Stimulated activated effector memory CD8-positive, alpha-beta T cell treated with anti-CD3 and anti-CD28 coated beads, Interleukin-12 subunit alpha, Interleukin-12 subunit beta, amount 100 ng/mL, for 72 hours (primary cell): ENCODE measurements around the gene SMYD3.
"Not testable (repeated sequence)": the region's sequence is repeated elsewhere in the genome, so short reads cannot be mapped to it uniquely, and the experiment has no call there.

Experiments
- ATAC-seq: fragments of 150-1000 bp; cut with Tn5 transposase; 2 replicates; pipeline ENCODE4 v1.10.0; 2021
- DNase-seq, 2 donors: peaks; one replicate each; pipeline ENCODE4 v3.0.0; 2021 to 2022; ENCODE audit warnings: low spot score in 2 of 2
- H3K27ac Mint-ChIP-seq: one replicate; pipeline ENCODE4 v1.8.0; 2022; ENCODE audit warnings: mild to moderate bottlenecking, mixed read lengths
- H3K36me3 Mint-ChIP-seq: one replicate; pipeline ENCODE4 v1.8.0; 2022; ENCODE audit warnings: mild to moderate bottlenecking, mixed read lengths
- H3K4me1 Mint-ChIP-seq: one replicate; pipeline ENCODE4 v1.8.0; 2022; ENCODE audit warnings: mixed read lengths
- H3K4me3 Mint-ChIP-seq: one replicate; pipeline ENCODE4 v1.8.0; 2022; ENCODE audit warnings: mild to moderate bottlenecking, mixed read lengths
- H3K9me3 Mint-ChIP-seq: one replicate; pipeline ENCODE4 v1.8.0; 2022; ENCODE audit warnings: mixed read lengths

Gene SMYD3

DNA sequence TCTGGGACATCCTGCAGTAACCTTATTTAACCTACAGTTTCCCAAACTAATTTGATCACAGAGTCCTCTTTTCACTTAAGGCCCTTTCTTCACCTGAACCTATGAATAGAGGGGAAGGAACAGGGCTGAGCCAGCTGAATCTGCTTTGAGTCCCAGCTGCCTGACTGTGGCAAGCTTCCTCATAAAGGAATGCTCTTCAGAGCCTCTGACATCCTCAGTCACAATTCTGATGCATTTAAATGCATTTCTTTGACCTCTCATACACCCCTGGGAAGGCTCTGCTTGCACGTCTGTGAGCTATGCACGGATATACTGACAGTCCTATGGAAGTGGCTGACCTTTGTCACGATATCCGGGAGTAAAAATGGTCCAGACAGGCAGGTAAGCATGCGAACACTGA, 673.1 kb downstream of the SMYD3 start:
- Mint-ChIP-seq H3K36me3 (no peaks in the 10 kb centered on the region), H3K4me3 (no peak overlapping the region)

DNA sequence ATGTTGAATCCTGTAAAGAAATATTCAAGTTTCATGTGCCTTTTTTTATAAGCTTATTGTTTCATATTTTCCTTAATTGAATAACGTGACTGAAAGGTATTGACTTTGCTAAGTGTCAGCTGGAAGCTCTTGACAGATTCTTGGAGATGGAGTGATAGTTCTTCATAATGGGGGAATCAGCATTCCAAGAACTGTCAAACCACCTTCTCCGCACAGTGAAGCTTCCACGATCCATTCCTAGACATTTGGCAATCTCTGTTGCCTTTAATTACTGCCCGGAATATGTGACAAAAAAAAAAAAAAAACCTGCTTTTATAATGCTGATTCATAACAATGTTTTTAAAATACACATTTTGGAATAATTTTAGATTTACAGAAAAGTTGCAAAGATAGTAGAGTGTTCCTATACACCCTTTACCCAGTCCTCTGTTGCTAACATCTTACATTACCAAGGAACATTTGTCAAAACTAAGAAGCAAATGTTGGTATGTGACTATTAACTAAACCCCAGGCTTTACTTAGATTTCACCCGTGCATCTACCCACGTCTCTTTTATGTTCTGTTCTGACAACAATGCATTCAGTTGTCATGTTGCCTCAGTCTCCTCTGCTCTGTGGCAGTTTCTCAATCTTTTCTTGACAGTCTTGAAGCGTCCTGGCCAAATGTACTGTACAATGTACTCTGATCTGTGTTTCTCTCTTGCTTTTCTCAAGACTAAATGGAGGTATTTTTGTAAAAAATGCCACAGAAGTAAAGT, 674.1 kb downstream of the SMYD3 start:
- no peaks in the 10 kb centered on the region for H3K36me3 Mint-ChIP-seq
- DNase-seq (no peak), ATAC-seq (no peak)
- no peak overlapping the region for H3K4me3 Mint-ChIP-seq
- peaks cover 4% of the 10 kb centered on the region for H3K9me3 Mint-ChIP-seq
- H3K27ac Mint-ChIP-seq = no peak overlapping the region
- H3K4me1 Mint-ChIP-seq = no peaks in the 10 kb centered on the region

More for the DNA sequence above, 673.1 kb downstream of the SMYD3 start:
- Mint-ChIP-seq H3K9me3 (peaks cover 4% of the 10 kb centered on the region), H3K27ac (no peak overlapping the region), H3K4me1 (no peaks in the 10 kb centered on the region)
- ATAC-seq = no peak
- DNase-seq = no peak

DNA sequence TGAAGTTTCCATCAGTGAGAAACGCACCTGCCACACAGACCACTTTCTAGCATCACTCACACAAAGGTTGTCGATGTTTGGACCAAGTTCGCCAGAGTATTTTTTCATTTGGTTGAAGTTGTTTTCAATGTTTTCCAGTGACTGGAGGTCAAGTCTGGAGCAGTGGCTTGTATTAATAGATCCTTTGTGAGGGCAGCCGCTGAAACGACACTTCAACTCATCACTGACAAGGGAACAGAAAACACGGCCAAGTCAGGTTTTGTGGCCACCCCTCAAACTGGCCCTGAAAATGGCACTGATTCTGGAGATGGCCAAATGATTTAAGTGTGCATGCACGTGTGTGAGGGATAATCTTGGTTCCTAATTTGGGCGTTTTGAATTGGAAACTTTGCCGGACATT, 675.6 kb downstream of the SMYD3 start:
- H3K27ac Mint-ChIP-seq = no peak overlapping the region
- H3K36me3 Mint-ChIP-seq = no peaks in the 10 kb centered on the region
- DNase-seq (no peak), ATAC-seq (no peak)
- no peaks in the 10 kb centered on the region for H3K4me1 Mint-ChIP-seq
- H3K4me3 Mint-ChIP-seq = no peak overlapping the region
- peaks cover 4% of the 10 kb centered on the region for H3K9me3 Mint-ChIP-seq

DNA sequence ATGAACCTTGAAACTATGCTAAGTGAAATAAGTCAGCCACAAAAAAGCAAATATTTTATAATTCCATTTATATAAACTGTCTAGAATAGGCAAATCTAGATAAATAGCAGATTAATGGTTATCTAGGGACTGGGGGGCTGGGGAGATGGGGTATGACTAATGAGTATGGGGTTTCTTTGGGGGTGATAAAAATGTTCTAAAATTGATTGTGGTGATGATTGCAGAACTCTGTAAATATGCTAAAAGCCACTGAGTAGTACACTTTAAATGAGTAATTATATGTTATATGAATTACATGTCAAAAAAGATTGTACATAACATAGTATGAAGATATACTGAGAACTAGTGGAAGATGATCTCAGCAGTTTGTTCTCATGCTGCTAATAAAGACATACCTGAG, 677.3 kb downstream of the SMYD3 start:
- peaks cover 6% of the 10 kb centered on the region for H3K9me3 Mint-ChIP-seq
- H3K4me3 Mint-ChIP-seq = no peak overlapping the region
- no peaks in the 10 kb centered on the region for H3K36me3 Mint-ChIP-seq
- no peaks in the 10 kb centered on the region for H3K4me1 Mint-ChIP-seq
- no peak for ATAC-seq
- H3K27ac Mint-ChIP-seq = no peak overlapping the region
- no peak for DNase-seq

DNA sequence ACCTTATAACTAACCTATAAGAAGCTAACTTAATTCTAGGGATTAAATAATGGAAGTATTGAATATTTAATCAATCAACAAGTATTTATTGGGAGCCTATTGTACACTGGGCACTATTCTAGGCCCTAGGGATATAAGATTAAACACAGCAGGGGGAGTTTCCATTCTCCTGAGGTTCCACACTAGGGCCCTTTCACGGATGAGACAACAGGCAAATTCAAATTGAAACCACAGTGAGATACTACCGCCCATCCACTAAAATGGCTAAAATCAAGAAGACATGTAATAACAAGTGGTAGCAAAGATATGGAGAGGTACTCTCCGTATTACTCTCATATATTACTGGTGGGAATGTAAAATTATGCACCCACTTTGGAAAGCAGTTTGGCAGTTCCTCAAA, 677.9 kb downstream of the SMYD3 start:
- H3K36me3 Mint-ChIP-seq = no peaks in the 10 kb centered on the region
- no peak for ATAC-seq
- H3K27ac Mint-ChIP-seq = no peak overlapping the region
- peaks cover 6% of the 10 kb centered on the region for H3K9me3 Mint-ChIP-seq
- no peaks in the 10 kb centered on the region for H3K4me1 Mint-ChIP-seq
- no peak for DNase-seq
- no peak overlapping the region for H3K4me3 Mint-ChIP-seq

DNA sequence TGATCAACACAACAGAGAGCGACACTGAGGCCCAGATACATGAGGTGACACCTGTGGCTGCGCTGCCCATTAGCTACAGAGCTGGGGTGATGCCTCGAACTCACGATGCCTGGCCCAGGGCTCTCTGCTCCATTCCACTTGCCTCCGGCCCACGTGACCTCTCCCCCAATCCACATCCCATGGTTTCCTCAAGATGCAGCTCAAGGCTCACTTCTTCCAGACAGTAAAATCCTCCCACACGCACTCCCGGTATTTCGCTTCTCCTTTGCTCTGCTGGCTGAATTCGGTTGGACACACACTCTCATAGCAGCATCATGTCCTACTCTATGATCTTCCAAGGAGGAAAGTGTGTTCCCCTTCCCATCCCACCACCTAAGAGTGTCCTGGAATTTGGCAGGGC, 679.8 kb downstream of the SMYD3 start:
- no peaks in the 10 kb centered on the region for H3K36me3 Mint-ChIP-seq
- no peak for DNase-seq
- no peak for ATAC-seq
- H3K27ac Mint-ChIP-seq = no peak overlapping the region
- no peak overlapping the region for H3K4me3 Mint-ChIP-seq
- H3K4me1 Mint-ChIP-seq = no peaks in the 10 kb centered on the region
- peaks cover 12% of the 10 kb centered on the region for H3K9me3 Mint-ChIP-seq

DNA sequence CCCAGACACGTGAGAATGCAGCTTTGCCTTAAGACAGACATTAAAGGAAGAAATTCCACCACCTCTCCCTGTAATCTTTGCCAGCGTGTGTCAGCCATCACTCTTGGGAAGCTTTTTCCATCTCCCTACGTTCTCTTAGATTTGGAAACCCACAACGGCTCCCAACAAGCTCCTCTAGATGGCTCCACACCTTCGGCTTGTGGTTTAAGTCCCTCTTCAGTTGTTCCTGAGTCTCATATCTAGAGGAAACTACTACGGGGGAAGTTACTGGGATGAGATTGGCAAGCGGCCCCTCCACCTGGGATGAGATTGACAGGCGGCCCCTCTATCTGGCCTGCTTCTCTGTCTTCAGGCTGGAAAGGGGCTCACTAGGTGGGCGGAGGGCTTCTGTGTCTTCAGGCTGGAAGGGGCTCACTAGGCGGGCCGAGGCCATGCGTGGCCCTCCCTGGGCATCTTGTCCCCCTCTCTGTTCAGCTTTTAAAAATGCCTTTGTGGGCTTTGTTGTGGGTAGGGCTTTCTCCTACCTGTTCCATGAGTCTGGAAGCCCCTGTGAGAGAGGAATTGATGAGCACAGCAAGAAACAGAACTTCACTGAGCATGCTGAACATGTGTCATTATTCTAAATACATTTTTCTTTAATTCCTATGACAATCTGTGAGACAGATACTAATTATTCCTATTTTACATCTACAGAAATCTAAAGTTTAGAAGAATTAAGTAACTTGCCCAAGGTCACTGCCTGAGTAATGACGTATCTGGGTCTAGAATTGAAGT, 681.8 kb downstream of the SMYD3 start:
- Mint-ChIP-seq H3K27ac (no peak overlapping the region), H3K4me1 (no peaks in the 10 kb centered on the region), H3K4me3 (no peak overlapping the region), H3K36me3 (no peaks in the 10 kb centered on the region), H3K9me3 (peaks cover 12% of the 10 kb centered on the region)
- no peak for ATAC-seq
- DNase-seq = no peak

DNA sequence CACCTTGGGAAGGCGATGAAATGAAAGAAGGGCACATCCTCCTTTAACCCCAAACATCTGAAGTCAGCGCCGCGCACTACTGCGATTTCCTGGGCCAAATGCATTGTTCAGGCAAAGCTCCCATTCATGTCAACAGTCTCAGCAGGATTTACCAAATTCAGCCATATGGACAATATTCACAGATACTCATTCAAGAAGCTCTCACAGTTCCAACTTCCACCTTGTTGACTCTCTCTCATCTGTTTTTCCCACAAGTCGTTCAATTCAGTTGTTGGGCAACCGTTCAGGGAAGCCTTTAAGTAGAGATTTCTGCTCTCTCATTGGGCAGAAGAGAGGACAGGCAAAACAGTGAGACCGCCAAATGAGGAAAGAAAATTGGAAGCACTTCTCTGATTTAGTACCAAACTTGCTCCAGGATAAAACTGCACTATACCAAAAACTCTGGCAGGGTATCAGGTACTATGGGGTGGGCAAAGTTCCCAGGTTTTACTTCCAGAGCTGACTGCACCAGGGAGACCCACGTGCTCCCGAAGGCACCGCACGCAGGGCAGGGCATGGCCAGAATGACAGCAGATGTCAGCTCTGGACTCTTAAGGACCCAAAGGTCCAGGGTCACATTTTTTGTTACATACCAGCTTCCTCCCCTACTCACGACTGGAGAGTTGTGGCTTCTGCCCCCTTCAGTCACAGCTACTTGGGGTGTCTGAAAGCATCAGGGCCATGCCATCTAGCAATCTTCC, 683.5 kb downstream of the SMYD3 start:
- Mint-ChIP-seq H3K4me3 (no peak overlapping the region), H3K4me1 (no peaks in the 10 kb centered on the region), H3K27ac (no peak overlapping the region), H3K9me3 (peaks cover 8% of the 10 kb centered on the region), H3K36me3 (no peaks in the 10 kb centered on the region)
- DNase-seq = no peak
- ATAC-seq = no peak

DNA sequence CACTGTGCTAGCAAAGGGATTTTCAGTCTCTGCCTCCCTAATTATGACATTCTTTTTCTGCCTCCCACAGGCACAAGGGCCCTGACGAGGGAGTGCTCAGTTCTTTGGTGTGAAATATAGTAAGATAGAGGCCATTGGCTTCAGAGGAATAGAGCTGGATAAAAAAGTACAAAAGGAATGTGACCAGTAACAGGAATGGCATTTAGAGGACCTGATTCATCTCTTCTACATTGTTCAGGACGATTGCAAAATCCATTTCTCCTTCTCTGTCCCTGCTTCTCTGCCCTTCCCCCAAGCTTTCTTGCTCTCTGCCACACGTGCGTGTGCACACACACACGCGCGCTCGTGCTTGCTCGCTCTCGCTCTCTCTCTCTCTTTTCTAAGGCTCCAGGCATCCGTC, 684.1 kb downstream of the SMYD3 start:
- Mint-ChIP-seq H3K4me1 (no peaks in the 10 kb centered on the region), H3K4me3 (no peak overlapping the region), H3K36me3 (no peaks in the 10 kb centered on the region), H3K9me3 (peaks cover 8% of the 10 kb centered on the region), H3K27ac (no peak overlapping the region)
- DNase-seq = no peak
- no peak for ATAC-seq

DNA sequence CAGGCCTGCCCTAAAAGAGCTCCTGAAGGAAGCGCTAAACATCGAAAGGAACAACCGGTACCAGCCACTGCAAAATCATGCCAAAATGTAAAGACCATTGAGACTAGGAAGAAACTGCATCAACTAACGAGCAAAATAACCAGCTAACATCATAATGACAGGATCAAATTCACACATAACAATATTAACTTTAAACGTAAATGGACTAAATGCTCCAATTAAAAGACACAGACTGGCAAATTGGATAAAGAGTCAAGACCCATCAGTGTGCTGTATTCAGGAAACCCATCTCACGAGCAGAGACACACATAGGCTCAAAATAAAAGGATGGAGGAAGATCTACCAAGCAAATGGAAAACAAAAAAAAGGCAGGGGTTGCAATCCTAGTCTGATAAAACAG, 688.7 kb downstream of the SMYD3 start:
- H3K4me1 Mint-ChIP-seq, ATAC-seq, H3K9me3 Mint-ChIP-seq, H3K4me3 Mint-ChIP-seq, DNase-seq, H3K36me3 Mint-ChIP-seq, H3K27ac Mint-ChIP-seq: not testable (repeated sequence)

DNA sequence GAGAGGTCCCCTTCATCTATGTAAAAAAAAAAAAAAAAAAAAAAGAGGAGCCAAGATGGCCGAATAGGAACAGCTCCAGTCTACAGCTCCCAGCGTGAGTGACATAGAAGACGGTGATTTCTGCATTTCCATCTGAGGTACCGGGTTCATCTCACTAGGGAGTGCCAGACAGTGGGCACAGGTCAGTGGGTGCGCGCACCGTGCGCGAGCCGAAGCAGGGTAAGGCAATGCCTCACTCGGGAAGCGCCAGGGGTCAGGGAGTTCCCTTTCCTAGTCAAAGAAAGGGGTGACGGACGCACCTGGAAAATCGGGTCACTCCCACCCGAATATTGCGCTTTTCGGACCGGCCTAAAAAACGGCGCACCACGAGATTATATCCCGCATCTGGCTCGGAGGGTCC, 690.6 kb downstream of the SMYD3 start:
- not testable (repeated sequence) for DNase-seq, H3K27ac Mint-ChIP-seq, ATAC-seq, H3K4me1 Mint-ChIP-seq, H3K4me3 Mint-ChIP-seq, H3K9me3 Mint-ChIP-seq, H3K36me3 Mint-ChIP-seq

DNA sequence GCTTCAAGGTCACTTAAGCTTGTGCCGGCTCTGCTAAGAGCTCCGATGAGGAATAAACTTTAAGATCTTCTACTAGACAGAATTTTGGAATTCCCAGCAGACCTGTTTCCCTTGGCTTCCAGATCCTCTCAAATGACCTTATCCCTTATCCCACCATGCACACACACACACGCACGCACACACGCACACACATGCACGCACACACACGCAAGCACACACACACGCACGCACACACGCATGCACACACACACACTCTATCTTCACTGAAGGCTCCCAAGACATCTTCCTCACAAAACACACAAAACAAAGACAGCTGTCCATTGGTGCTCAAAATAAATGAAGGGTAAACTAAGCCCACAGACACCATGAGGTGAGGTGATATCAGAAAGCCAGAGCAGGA, 692.4 kb downstream of the SMYD3 start:
- DNase-seq = no peak
- no peak overlapping the region for H3K4me3 Mint-ChIP-seq
- no peak for ATAC-seq
- H3K27ac Mint-ChIP-seq = no peak overlapping the region
- H3K36me3 Mint-ChIP-seq = no peaks in the 10 kb centered on the region
- H3K9me3 Mint-ChIP-seq = no peaks in the 10 kb centered on the region
- H3K4me1 Mint-ChIP-seq = no peaks in the 10 kb centered on the region

DNA sequence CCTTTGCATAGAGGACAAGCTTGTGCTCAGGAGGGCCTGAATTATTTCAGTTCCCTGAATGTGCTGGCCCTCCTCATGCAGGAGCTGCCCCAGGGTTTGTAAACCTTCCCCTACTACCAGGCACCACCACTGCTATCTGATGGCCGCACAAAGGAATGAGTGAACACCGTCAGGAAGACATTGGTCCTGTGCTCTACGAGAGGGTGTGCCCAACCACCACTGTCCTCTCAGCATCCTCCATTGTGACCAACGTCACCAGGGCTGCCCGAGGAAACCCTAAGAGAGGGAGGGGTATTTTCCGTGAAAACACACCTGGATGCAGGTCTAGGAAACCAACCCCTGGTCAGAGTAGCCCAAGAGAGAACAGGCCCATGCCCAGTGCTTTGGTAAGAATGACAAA, 694.8 kb downstream of the SMYD3 start:
- Mint-ChIP-seq H3K4me3 (no peak overlapping the region), H3K9me3 (no peaks in the 10 kb centered on the region), H3K27ac (no peak overlapping the region), H3K4me1 (peaks cover 12% of the 10 kb centered on the region), H3K36me3 (no peaks in the 10 kb centered on the region)
- ATAC-seq = no peak
- DNase-seq = no peak

DNA sequence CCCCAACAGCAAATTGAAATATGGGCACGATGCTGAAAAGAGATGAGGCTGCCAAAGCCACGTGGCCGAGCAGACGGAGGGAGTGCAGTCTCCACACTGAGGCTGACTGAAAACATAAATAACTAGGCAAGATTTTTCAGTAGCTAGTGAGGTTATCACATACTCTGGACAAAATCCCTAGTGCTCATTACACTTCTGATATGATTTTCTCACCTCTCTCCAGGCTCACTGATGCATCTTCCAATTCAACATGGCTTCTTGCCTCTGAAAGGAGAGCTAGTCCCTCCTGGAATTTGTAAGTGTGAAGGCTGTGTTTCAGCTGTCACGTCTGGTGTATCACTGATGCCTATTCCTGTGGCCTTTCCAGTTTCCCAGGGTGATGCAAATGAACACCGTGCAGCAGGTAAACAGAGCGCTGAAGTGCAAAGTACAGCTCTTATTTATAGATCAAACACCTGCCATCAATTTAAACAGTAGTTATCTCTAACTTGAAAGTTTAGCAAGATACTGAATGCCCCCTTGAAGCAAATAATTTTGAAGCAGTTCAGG, 696.2 kb downstream of the SMYD3 start:
- Mint-ChIP-seq H3K36me3 (no peaks in the 10 kb centered on the region), H3K4me3 (no peak overlapping the region), H3K27ac (no peak overlapping the region), H3K4me1 (peaks cover 16% of the 10 kb centered on the region), H3K9me3 (no peaks in the 10 kb centered on the region)
- ATAC-seq (no peak), DNase-seq (no peak)

DNA sequence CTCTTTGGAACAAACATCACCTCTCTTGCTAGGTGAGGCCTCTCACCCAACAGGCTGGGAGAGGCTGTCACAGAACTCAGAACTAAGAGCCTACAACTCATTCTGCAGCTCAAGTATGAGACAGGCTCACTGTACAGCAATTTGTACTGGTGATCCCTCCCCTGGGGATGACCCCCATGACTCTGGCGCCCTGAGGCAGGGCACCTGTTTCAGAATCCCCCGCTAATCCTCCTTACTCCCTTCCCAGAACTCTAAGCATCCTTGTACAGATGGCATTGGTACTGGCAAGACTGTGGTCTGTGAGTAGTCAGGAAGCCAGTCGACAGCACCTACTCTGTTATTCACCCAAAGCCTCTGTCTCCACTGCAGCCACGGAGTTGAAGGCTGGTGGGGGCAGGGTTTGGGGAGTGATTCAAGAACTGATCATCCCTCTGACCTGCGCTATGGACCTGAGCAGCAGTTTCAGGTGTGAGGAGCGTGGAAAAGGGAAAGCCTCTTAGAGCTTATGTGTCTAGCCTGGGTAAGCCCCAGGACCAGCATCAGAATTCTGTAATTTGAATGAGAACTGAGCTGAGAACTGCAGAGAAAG, 696.8 kb downstream of the SMYD3 start:
- H3K4me3 Mint-ChIP-seq = no peak overlapping the region
- H3K36me3 Mint-ChIP-seq = no peaks in the 10 kb centered on the region
- DNase-seq (no peak), ATAC-seq (no peak)
- no peak overlapping the region for H3K27ac Mint-ChIP-seq
- H3K9me3 Mint-ChIP-seq = no peaks in the 10 kb centered on the region
- H3K4me1 Mint-ChIP-seq = peaks cover 16% of the 10 kb centered on the region
